GM21723 (cell line): ENCODE measurements around the gene RPS16.
"Not testable (repeated sequence)": the region's sequence is repeated elsewhere in the genome, so short reads cannot be mapped to it uniquely, and the experiment has no call there.

Experiments
- ATAC-seq: cut with Tn5 transposase; IDR thresholded peaks from one replicate; pipeline ENCODE4 v1.9.1; 2021; ENCODE audit warnings: mild to moderate bottlenecking, moderate library complexity; ENCODE audit not compliant: unreplicated experiment

The RPS16 gene

DNA sequence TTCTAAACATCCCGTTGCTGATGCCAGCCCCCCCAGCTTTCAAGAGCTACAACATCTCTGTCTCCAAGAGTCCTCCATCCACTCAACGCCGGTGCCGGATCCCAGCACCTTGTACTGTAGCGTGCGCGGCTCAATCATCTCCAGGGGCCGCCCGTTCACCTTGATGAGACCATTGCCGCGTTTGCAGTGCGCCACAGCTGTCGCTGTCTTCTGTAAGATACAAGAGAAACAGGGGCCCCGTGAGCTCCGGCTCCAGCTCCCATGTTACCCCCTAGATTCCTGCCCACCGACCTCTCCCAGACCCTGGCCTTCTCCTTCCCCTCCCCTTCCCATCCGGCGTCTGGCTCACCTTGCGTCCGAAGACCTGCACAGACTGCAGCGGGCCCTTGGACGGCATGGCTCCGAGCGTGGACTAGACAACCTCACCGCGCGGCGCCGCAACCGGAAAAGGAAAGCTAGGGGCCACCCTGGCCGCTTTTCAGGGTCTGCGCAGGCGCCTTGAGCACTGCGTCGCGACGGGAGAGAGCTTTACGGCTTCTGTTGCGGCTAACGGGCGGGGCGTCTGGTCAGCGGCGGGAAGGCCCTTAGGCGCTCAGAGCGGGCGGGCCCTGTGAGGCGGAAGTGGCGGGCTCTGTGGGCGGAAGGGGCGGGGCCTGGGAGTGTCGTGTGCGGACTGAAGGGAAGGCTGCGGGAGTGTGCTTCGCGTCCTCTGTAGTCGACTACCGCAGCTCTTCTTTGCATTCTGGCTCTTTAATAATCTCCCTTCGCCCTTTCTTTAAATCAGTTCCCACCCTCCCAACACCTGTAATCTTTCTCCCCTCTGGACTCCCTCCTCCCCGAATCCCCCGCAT lies at the start of gene RPS16:
RPS16 (minus strand) TSS at position 451 of the 851 bp plus-strand sequence; CDS start at position 397, 54 bp downstream.
- ATAC-seq: peak; percentile 66

DNA sequence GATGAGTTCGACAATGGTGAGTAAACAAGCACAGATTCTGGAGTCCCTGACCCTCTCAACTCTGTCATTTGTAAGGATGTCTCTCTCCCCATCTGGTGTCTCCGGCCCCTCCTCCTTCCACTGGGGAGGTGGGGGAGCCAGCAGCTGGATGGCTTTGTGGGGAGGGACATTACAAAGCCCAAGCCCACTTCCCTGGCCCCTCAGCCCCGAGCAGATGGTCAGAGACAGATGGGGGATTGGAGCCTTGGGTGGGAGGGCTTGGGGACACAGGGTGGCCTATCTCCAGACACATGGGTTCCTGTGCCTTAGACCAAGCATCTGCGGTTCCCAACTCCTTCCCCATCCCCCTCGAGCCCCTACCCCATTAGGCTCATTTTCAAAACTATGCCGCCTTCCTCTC lies 47.4 kb upstream of the RPS16 start:
- no peak for ATAC-seq

DNA sequence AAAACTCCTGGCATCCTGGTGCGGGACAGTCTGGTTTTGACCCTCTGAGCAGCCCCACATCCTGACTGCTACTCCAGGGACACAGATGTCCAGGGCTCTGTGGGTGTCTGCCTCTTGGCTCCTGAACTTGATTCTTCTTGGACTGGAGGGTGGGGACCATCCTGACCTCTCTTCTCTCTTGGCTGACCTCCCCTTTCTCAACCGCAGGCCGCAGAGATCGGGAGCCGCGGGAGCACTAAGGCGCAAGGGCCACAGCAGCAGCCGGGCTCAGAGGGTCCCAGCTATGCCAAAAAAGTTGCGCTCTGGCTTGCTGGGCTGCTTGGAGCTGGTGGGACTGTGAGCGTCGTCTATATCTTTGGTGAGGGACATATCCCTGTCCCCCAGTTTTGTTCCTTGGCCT lies 45.9 kb upstream of the RPS16 start:
- no peak for ATAC-seq

DNA sequence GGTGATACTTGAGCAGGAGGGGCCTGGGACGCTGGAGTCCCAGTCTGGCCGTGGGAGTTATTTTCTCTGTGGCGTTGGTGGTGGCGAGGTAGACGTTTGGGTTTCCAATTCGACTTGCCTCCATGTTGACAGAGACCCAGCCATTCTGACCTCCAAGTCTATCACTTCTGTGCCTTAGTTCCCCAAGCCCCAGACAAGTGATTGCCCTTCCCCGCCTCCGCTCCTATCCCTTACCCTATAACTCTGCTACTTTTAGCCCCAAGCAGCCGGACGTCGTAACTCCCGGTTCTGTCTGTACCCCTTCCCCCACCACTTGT lies 45.4 kb upstream of the RPS16 start:
- ATAC-seq: no peak

DNA sequence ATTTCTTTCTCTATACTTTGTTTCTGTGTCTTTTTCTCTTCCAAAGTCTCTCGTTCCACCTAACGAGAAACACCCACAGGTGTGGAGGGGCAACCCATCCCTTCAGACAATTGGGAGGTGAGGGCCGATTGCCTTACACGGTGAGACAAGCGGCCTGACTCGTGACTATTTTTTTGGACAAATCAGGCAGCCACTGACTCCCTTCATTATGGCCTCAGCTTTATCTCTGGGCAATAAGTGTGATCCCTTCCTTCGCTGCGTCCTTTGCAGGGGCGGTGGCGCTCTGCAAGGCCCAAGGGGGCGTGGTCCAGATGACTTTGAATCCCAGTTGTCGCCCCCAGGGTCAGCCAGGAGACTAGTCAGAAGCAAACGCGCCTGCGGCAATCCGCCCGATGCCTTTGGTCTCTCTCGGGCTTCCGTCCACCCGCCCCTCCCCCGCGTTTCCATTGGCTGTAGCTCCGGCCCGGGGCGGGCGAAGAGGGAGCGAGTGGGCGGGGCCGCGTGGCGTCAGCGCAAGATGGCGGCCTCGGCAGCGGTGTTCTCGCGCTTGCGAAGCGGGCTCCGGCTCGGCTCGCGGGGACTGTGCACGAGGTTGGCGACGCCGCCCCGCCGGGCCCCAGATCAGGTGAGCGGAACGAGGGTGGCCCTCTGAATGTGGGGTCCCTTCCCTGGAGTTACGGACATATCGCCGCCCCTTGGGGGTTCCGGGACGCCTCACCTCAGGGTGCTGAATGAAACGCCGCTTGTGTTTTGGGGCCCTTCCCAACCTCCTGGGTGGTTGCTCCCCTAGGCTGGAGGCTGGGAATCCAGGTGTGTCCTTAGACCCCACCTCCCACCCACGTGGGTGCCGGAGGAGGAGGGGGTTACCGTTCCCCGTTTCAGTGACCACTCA lies 44.8 kb upstream of the RPS16 start, which contains the start of gene TIMM50:
TIMM50 (plus strand) TSS at position 502 of the 892 bp plus-strand sequence; CDS start at position 518, 16 bp downstream.
- ATAC-seq: peak; percentile 88

DNA sequence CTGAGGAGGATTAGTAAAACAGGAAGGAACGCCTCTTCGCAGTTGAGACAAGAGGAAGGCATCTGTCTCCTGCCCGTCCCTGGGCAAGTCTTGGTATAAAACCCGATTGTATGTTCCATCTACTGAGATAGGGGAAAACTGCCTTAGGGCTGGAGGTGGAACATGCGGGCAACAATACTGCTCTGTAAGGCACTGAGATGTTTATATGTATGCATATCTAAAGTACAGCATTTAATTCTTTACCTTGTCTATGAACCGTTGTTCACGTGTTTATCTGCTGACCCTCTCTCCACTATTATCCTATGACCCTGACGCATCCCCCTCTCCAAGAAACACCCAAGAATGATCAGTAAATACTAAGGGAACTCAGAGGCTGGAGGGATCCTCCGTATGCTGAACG lies 44.2 kb upstream of the RPS16 start:
- ATAC-seq: no peak

DNA sequence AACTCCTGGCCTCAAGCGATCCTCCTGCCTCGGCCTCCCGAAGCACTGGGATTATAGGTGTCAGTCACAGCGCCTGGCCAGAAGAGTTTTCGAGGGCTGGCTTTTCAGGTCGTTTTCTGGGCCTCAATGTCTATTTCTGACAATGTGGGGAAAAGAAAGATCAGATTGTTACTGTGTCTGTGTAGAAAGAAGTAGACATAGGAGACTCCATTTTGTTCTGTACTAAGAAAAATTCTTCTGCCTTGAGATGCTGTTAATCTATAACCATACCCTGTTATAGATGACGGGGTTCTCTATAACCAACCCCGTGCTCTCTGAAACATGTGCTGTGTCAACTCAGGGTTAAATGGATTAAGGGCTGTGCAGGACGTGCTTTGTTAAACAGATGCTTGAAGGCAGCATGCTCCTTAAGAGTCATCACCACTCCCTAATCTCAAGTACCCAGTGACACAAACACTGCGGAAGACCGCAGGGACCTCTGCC lies 43.6 kb upstream of the RPS16 start:
- not testable (repeated sequence) for ATAC-seq

DNA sequence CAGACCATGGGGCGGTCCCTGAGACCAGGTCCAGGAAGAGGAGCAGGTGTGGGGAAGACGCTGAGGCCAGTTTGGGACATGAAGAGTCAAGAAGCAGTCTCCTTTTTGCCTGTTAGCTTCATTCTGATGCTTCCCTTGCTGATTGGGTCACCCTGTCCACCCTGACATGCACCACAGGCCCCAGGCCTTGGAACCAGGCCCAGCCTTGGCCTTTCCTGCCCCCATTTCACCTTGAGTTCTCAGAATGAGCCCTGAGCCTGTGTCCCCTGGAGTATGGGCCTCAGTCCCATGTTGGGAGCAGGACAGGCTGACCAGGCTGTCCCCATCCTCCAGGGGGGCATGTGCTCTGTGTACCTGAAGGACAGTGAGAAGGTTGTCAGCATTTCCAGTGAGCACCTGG lies 40.0 kb upstream of the RPS16 start:
- ATAC-seq: no peak

DNA sequence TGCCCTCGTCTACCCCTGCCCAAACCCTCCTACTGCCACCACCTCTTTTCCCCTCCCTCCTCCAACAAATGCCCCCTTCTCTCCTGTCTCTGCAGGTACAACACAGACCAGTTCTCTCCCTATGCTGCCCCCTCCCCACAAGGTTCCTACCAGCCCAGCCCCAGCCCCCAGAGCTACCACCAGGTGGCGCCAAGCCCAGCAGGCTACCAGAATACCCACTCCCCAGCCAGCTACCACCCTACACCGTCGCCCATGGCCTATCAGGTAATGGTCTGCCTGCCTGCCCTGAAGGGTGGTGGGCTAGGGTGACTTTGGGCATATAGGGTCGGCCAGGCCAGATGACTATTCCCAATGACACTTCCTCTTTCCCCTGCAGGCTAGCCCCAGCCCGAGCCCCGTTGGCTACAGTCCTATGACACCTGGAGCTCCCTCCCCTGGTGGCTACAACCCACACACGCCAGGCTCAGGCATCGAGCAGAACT lies 38.4 kb upstream of the RPS16 start:
- ATAC-seq: no peak

DNA sequence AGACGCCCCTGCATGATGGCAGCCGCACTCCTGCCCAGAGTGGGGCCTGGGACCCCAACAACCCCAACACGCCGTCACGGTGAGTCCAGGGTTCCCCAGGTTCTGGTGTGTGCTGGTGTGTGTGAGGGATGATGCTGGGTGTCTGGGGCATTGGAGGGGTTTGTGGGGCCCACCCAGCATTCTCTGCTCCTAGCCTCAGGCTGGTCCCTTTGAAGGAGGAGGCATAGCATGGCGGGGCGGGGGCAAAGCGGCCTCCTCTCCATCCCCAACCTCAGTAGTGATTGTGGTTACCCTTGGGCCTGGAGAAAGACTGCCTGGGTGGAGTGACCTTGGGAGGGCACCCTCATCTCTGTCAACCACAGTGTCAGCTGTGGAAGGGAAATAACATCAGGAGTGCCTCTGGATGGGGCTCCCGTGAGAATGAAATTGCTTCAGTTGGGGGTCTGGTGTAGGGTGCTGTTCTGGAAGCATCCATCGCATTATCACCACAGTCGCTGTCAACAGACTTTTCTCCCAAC lies 37.8 kb upstream of the RPS16 start:
- ATAC-seq: no peak

DNA sequence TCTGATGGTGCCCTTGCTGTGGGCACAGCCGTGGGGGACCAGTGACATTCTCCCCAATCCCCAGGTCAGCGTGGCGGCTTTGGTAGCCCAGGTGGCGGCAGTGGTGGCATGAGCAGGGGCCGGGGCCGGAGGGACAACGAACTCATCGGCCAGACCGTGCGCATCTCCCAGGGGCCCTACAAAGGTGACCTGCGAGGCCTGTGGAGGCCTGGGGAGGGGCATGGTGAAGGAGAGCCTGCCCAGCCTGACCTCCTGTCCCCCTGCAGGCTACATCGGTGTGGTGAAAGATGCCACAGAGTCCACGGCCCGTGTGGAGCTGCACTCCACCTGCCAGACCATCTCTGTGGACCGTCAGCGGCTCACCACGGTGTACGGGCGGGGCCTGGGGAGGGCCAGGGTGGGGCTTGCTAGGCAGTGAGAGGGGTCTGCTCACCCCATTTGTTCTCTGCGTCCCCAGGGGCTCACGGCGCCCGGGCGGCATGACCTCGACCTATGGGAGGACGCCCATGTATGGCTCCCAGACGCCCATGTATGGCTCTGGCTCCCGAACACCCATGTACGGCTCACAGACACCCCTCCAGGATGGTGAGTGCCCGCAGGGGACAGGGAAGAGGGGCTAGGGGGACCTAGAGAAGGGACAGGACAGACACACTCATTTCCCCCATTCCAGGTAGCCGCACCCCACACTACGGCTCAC lies 37.1 kb upstream of the RPS16 start:
- ATAC-seq: no peak

DNA sequence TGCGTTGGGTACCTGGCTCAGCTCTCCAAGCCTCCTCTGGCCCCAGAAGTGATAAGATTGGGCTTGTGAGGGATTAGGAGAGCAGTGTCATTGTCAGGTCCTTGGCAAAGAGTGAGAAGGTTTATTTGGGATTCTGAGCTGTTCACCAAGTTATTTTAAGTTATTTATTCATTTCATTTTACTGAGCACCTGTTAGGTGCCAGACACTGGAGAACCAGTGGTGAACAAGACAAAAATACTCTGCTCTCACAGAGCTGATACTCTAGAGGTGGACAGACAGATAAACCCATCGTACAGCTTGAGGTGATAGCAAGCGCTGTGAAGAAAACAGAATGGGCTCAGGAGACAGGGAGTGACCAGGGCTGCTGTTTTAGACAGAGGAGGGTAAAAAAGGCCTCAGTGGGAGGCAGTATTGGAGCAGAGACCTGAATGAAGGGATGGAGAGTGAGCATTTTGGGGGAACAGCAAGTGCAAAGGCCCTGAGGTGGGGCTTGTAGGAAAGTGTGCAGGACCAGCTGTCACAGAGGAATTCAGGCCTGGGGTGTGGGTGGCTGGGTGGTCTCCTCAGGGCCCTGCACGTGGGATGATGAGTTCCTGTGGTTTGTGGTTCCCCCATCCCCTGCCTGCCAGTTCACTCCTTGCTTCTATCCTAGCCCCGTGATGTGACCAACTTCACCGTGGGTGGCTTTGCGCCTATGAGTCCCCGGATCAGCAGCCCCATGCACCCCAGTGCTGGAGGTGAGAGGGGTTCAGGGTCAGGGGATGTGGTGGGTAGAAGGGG lies 36.2 kb upstream of the RPS16 start:
- ATAC-seq: no peak

DNA sequence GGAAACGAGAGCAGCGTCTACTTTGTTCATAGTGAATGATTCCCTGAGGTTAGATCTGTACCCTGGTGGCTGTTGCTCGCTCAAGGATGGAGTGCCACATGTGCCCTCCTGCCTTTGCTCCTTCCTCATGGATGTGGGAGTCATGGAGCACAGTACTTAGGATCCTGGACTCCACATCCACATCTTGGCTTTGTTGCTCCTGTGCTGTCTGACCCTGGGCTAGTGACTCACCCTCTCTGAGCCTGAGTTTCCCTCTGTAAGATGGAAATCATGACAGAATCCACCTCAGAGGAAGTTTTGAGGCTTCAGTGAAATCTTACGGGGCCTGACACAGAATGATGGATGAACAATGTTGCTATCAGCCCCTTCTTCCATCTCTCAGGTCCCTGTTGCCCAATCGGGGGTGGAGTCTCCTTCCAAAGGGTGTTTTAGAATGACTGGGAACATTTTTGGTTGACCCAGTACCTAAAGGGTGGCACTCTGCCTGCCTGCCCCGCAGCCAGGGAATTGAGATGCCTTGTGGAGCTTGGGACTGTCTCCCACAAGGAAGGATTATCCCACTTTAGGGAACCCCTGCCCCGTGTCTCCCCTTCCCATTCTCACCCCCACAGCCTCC lies 35.1 kb upstream of the RPS16 start:
- ATAC-seq: no peak

DNA sequence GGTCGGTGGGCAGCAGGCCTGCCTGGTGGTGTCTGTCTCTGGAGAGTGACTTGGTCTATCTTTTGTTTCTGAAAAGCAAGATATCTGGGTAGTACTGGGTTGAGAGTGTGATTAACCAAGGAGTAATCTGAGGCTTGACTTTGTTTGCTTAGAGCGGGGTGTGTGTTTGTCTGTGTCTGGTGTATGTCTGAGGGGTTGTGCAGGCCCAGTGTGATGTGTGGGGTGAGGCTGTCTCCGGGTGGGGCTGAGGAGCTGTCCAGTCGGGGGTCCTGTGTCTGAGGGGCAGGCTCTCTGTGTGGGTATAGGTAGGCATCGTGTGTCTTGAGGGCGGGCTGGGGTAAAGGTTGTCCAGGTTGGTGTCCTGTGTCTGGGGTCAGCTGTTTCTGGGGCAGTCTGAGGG lies 33.8 kb upstream of the RPS16 start:
- no peak for ATAC-seq

DNA sequence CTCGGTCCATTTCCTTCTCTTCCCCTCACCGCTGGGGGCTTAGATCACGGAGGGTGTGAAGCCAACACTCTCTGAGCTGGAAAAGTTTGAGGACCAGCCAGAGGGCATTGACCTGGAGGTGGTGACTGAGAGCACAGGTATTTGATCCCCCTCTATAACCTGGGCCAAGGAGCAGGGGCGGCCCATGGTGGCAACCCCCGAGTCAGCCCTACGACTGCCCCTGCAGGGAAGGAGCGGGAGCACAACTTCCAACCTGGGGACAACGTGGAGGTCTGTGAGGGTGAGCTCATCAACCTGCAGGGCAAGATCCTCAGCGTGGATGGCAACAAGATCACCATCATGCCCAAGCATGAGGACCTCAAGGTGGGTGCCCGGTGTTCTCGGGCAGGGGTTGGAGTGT lies 33.3 kb upstream of the RPS16 start:
- no peak for ATAC-seq

DNA sequence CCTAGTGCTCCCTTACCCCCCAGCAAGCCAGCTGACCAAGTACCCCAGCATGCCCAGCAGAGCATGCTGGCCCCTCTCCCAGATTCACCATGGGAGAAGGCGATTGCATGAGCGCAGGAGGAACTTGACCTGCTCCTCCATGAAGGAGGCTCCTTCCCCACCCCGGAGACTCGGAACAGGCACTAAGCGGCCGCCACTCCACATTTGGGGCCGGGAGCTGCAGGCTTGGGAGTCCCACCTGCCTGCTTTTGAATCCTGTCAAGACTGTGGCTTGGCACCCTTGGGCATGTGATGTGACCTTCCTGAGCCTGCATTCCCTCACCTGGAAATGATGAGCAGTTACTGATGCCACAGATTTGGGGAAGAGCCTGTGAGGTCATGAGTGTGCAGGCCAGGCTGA lies 32.2 kb upstream of the RPS16 start:
- ATAC-seq: no peak

DNA sequence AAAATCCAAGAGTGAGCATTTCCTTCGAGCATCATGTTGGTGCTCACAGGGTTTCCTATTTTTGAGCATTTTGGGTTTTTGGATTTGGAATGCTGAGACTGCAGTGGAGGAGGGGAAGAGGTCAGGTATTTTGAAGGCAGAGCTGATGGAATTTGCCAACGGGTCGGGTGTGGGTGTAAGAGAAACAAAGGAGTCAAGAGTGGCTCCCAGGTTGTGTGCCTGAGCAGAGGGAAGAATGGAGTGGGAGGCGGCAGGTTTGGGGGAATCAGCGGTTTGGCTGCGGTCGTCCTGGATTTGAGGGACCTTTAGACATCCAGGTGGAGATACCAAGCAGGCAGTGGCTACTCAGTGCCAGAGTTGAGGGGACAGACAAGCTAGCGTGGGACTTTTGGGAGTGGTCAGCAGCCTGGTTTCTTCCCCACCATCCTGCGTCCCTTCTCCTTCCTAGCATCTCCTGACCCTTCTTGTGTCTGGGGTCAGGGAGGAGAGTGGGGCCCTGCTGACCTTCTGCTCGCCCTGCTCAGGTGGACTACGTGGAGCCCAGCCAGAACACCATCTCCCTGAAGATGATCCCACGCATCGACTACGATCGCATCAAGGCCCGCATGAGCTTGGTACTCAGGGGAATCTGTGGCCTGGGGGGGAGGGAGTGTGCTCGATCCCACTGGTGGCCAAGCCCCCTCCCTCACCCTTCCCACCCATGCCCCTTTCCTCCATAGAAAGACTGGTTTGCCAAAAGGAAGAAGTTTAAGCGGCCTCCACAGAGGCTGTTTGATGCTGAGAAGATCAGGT lies 30.4 kb upstream of the RPS16 start:
- ATAC-seq: no peak

DNA sequence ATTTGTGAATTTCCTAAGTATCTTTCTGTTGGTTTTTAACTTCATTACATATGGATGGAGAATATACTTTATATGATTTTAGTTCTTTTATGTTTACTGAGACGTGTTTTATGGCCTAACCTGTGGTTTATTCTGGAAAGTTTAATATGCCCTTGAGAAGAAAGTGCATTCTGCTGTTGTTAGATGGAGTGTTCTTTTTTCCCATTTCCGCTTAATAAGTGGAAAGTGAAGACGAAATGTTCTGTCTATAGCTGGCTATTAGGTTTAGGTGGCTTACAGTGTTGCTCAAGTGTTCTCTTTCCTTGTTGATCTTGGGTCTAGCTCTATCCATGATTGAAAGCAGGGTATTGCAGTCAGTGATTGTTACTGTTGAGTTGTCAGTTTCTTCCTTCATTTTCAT lies 27.7 kb upstream of the RPS16 start:
- ATAC-seq: no peak

DNA sequence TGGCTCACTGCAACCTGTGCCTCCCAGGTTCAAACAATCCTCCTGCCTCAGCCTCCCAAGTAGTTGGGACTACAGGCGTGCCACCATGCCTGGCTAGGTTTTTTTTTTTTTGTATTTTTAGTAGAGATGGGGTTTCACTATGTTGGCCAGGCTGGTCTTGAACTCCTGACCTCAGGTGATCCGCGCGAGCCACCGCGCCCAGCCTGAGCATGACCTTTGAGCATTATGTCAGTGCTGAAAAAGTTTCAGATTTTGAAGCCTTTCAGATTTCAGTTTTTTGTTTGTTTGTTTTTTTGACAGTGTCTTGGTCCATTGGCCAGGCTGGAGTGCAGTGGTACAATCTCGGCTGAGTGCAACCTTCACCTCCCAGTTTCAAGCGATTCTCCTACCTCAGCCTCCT lies 15.5 kb upstream of the RPS16 start:
- not testable (repeated sequence) for ATAC-seq
